Body of pancreas (tissue), 4 donors: Measurements from ENCODE around the gene BAIAP3.

Experiments
- CTCF ChIP-seq, 7 experiments: fragments of 450-650 bp in 4 of 7; fragments of 200-600 bp in 3 of 7; sonication (generic) in 3 of 7; IDR thresholded peaks; one replicate each; pipeline ENCODE4 v1.5.1; 2016 to 2019; ENCODE audit warnings: antibody characterized with exemption in 7 of 7
- POLR2A ChIP-seq, 3 donors: fragments of 450-650 bp; IDR thresholded peaks; one replicate each; pipeline ENCODE4 v1.6.1; 2016; ENCODE audit warnings: antibody characterized with exemption in 3 of 3, mild to moderate bottlenecking in 2 of 3

- TF ChIP-seq CTCF (IDR thresholded peaks at IDR 0.05) (peak; percentile 25 to 68 (median 49)), POLR2A (IDR thresholded peaks at IDR 0.05) (no peak)
These were observed 4.8 kb downstream of the BAIAP3 start for GRCh38 chr16:1338119-1338730.
